NCI-H146 (cell line): ENCODE results near the gene ALDH4A1.

Source experiments
- DNase-seq: peaks from one replicate; lab custom pipeline; 2025; lab: John Stamatoyannopoulos, UW

ALDH4A1 gene

DNA sequence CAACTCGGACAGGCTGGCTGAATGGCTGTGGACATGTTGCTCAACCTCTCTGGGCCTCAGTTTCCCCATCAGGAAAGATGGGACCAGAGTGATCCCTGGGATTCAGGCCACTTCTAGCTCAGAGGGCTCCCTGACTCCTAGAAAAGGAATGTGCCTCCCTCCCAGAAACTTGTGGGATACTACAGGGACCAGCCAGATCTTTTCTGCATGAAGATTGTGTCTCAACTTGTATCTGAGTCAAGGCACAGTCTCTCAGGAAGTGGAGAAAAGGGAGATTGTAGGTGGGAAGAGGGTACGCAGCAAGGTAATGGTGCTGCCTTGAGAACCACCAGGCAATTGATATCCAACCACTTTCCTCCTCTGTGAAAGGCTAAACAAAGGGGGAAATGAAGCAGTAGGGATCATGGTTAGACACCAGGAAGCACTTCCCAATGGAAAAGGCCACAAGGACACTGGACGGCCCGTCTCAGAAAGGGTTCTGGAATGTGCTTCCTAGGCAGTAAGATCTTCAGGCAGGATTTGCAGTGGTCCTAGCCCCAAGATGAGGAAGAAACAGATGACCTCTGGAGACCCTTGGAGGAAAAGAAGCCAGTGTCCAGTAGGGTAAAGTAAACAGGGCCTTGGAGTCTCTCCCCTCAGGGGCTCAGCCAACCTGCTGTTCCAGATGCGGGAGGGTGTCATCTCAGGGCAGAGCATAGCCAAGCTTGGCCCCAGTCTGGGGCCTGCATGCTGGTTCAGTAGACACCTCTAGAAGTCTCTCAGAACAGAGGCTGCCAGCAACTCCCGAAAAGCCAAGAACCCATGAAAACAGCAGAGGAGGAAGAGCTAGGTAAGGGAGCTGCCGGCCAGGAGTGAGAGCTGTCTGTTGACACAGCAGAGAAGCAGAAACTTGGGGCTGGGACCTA lies 37.3 kb upstream of the ALDH4A1 start:
- DNase-seq, result no peak

DNA sequence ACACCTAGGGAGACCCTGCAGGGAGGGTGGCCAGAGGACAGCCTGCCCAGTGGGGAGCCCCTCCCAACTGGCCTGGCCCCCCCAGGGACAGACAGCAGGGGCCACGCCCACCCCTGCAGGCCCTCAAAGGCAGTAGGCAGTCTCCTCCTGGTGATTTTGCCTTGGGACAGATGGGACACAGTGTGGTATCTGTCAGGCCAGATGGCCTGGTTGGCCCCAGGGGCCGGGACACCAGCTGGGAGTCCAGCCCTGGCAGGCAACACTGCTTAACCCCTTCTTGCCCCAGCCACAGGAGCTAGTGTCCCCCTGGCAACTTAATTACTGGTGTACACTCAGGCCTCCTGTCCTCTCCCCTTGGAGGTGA lies 36.3 kb upstream of the ALDH4A1 start:
- peak; percentile 9 for DNase-seq

DNA sequence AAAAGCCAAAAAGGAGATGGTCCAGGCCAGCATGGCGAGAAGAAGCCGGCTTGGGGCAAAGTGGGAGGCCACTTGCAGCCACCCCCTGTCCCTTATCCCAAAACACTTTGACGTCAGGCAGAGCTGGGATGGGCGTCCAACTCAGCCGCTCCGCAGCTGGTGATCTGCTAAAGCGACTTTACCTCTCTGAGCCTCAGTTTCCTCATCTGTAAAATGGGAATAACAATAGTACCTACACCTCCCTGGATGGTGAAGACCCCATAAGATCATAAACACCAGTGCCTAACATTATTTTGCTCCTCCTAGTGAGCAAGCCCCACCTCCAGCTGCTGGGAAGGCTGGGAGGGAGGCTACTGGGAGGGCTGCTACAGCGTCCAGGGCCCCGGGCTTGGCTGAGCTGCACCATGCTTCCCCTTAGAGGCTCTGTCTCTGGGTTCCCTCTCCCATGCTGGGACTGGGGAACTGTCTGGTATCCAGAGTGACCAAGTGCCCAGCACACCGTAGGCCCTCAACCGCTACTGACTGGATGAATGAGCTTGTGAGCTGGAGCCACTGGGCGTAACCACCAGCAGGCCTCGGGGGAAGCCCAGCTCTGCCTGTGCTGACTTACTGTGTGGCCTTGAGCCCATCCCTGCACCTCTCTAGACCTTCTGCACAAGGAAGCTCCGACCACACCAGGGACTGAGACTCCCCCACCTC lies 35.8 kb upstream of the ALDH4A1 start:
- DNase-seq, result no peak

- no peak for DNase-seq
These were observed 35.2 kb upstream of the ALDH4A1 start for GRCh38 chr1:18937539-18937938.

DNA sequence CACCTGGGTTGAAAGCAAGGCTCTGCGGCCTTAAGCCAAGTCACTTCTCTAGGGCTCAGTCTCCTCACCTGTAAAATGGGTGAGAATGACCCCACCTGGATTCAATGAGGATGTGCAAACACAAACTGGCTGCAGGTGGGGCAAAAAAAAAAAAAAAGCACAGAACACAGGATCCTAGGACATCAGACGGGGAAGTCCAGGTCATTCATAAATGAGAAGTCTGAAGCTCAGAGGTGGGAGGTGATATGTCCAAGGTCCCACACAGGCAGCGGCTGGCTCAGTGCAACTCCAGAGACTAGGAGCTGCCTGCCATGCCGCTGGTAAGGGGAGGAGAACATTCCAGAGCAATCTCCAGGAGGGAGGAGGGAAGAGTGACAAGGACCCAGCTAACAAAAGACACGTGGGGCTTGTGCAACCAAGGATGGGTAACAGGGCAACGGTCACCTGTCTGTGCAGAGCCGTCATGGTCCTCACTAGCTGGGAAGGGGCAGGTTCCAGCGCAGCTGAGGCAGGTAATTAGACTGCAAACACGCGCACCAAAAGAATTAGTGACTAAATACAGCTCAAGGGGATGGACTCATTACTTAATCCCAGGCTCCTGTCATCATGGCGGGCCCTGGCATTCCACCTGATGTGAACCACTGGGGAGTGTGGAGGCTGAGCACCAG lies 34.6 kb upstream of the ALDH4A1 start:
- DNase-seq, result no peak

GRCh38 chr1:18936471-18936813 lies 34.1 kb upstream of the ALDH4A1 start:
- no peak for DNase-seq

- DNase-seq, result peak; percentile 59
These were observed 32.0 kb upstream of the ALDH4A1 start for GRCh38 chr1:18934205-18935000.

DNA sequence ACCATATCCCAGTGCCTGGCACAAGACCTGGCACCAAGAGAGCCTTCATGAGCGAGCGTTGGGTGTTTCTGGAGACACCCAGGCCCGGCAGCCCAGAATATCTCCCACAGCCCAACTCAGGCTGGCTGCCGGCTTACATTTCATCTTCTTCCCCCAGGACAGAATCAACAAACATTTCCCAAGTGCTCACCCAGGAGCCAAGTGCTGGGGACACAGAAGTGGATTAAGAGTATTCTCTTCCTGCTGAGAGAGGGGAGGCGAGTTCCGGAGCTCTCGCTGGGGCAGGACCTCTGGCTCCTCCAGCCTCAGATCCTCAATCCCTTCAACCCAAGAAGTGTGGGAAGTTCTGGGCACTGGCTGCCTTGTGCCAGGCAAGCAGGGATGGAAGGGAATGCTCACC lies 30.5 kb upstream of the ALDH4A1 start:
- DNase-seq, result no peak

DNA sequence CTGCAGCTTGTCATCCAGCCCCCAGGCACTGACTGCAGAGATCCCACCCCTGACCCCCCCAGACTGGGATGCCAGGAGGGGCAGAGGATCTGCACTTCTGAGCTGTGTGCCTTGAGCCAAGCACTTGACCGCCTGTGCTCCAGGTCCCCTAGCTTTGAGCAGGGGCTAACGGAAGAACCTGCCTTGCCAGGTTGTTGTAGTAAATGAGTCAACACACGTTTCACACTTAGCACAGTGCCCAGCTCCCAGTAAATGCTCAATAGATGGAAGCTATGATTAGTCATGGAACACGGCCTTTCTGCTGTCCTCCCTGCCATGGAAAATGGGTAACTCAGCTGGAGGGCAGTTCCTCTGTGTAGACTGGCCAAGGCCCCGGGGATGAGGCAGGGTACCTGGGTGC lies 30.0 kb upstream of the ALDH4A1 start:
- no peak for DNase-seq

DNA sequence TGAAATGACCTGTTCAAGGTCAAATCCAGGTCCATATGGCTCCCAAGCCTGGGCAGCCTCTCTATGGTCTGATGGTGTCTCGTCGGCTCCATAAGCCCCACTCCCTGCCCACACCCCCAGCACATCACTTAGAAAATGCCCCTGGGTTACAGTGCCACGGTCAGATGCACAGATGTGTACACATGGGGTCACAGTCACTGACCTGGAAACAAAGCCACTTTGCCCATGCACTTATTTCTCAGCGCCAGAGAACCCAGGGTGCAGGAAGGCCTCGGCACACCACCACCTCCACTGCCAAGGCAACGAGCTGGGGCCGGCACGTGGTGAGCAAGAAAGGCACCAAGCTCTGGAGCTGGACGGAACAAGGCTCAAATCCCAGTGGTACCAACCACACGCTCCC lies 29.4 kb upstream of the ALDH4A1 start:
- no peak for DNase-seq

- no peak for DNase-seq
These were observed 27.3 kb upstream of the ALDH4A1 start for GRCh38 chr1:18929686-18930085.

DNA sequence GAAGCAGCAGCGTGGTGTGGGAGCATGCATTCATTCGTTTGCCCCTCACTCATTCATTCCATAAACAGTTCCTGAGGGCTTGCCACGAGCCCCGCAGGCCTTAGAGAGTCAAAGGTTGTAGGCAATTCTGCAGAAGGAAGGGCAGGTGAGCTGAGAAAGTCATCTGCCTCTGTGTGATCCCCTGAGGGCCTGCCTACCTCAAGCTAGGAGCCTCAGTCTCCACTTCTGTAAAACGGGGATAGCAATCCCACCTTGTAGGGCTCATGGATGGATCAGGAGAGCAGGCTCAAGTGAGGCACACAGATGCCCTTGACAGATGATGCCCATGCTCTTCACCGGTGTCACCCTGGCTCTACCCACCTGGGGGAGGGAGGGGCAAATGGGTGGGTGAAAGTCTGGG lies 26.6 kb upstream of the ALDH4A1 start:
- DNase-seq, result no peak

DNA sequence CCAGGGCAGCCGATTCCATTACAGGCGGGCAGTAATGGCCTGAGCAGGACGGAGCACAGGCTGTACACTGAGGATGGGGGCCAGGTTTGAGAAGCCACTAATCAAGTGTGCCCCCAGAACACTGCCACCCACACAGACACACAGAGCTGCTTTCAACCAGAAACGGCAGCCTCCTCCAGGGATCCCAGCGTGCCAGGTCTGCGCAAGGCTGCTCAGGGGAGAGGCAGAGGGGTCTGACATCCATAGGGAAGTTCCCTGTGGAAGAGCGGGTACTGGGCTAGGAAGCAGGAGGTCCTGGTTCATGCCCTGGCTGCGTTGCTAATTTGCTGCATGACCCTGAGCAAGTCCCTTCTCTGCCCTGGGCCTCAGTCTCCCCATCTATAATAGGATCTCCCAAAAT lies 26.1 kb upstream of the ALDH4A1 start:
- DNase-seq, result no peak

DNA sequence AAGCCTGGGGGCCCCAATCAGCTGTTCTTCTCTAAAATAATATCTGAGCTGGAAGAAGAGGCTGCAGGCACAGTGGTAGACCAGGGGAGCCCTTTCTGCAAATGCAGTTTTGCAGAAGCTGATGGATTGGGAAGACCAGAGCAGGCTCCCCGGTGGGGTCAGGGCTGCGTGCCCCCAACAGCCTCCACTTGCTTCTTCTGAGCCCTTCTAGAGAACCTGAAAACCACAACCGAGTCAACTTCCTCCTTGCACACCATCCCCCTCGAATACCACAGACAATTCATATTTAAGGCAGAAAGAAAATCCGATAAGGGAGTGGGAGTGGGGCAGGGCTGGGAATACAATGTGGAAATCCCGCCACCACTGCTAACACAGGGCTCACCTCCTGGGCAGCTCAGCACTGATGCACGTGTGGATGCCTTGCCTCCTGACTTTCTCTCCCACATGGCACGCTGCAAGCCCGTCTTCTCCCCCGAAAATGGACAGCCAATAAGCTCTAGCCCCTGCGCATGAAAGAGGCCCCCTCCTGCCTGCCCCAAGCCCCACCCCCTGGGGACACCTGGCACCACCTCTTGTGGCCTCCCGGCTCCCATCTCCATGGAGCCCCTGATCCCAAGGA lies 25.4 kb upstream of the ALDH4A1 start:
- no peak for DNase-seq

GRCh38 chr1:18927082-18927653 lies 24.8 kb upstream of the ALDH4A1 start:
- DNase-seq, result no peak

DNA sequence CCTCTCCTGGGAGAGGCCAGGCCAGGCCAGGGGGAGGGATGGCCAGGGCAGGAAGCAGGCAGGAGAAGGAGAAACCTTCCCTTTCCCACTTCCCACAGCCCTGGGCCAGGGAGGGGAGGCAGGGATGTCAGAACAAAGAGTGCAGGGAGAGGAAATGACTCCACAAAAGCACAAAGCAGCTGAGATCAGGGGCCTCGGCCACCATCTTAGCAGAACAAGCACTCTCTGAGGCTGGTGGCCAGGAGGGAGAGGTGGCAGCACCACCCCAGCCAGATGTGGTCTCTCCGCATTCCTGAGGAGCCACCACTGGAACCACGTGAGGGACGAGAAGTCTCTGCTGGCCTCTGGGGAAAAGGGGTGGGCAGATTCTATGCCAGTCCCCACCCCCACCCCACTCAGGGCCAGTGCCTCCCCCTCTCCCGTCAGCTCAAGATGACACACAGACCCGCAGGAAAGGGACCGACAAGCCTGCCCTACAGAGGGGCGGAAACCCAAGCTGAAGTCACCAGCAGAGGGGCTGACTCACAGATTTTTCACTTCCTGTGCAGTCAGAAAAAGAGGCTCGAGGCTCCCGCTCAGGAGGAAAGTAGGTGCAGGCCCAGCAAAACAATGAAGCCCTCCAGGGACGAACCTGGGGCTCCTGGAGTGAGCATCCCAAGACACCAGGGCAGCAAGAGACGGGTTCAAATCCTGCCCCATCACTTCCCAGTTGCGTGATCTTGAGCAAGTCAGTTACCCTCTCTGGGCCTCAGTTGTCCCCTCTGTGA lies 24.1 kb upstream of the ALDH4A1 start:
- DNase-seq, result no peak

GRCh38 chr1:18925279-18925678 lies 22.9 kb upstream of the ALDH4A1 start:
- DNase-seq, result no peak

DNA sequence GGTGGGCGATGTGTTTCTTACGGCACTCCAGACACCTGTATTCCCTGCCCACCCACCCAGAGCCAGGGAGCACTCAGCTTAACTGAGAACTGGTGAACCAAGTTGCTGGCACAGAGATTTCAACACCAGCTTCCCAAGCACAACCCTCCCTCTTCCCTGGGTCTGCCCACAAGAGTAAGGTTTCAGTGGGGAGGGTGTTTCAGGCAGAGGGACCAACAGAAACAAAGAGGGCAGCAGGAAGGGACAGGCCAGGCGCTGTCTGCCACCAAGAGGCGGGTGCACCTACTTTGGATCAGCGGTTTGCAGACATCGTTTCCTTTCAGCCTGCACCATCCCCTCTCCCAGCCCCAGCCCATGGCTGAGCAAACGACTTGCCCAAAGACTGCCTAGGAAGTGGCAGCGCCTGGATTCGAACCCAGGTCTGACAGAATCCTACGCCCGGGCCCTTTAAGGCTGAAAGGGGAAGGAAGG lies 21.9 kb upstream of the ALDH4A1 start:
- no peak for DNase-seq

- no peak for DNase-seq
These were observed 21.4 kb upstream of the ALDH4A1 start for GRCh38 chr1:18923756-18924211.
